Ishikawa (cell line): Measurements from ENCODE around the gene MSMP.

Experiments
- CREB1 ChIP-seq: IDR thresholded peaks from 2 replicates; pipeline ENCODE4 v1.6.1; 2012; ENCODE audit warnings: low read depth
- EP300 ChIP-seq: IDR thresholded peaks from 2 replicates; pipeline ENCODE4 v1.6.1; 2012; ENCODE audit warnings: borderline replicate concordance
- FOXM1 ChIP-seq: IDR thresholded peaks from 2 replicates; pipeline ENCODE4 v1.6.1; 2012; ENCODE audit warnings: low read depth, borderline replicate concordance
- RAD21 ChIP-seq: IDR thresholded peaks from 2 replicates; pipeline ENCODE4 v1.6.1; 2012; ENCODE audit warnings: low read depth
- TAF1 ChIP-seq: IDR thresholded peaks from 2 replicates; pipeline ENCODE4 v1.6.1; 2012; ENCODE audit warnings: low read depth, mild to moderate bottlenecking
- TCF12 ChIP-seq: IDR thresholded peaks from 2 replicates; pipeline ENCODE4 v1.6.1; 2012; ENCODE audit warnings: low read depth
- TEAD4 ChIP-seq: IDR thresholded peaks from 2 replicates; pipeline ENCODE4 v1.6.1; 2012
- YY1 ChIP-seq: IDR thresholded peaks from 2 replicates; pipeline ENCODE4 v1.6.1; 2012; ENCODE audit warnings: low read depth
- TF ChIP-seq, protein P1 (sequence below): IDR thresholded peaks from 2 replicates; pipeline ENCODE4 v1.6.1; 2012; ENCODE audit warnings: low read depth, mild to moderate bottlenecking
- TF ChIP-seq, protein P2 (sequence below): IDR thresholded peaks from 2 replicates; pipeline ENCODE4 v1.6.1; 2012
- TF ChIP-seq, protein P3 (sequence below): IDR thresholded peaks from 2 replicates; pipeline ENCODE4 v1.6.1; 2012

DNA sequence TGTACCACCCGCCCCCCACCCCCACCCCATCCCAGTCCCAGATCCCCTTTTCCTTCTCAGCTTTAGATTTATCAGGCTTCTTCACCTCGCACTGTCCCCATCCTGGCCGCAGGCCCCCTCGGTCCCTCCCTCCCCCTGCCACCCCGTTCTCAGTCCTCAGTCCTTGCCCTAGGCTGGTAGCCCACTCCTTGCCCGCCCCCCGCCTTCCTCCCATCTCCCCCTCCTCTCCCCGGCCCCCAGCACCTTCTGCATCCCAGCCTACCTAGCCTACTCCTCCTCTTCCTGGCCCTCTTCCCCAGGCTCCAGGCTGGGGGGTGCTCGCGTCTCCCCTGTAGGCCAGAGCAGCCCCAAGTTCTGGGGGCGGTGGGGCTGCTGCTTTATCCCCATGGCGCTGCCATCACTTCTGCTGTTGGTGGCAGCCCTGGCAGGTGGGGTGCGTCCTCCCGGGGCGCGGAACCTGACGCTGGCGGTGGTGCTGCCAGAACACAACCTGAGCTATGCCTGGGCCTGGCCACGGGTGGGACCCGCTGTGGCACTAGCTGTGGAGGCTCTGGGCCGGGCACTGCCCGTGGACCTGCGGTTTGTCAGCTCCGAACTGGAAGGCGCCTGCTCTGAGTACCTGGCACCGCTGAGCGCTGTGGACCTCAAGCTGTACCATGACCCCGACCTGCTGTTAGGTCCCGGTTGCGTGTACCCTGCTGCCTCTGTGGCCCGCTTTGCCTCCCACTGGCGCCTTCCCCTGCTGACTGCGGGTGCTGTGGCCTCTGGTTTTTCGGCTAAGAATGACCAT, 38.1 kb upstream of the MSMP start:
- no peak for TF ChIP-seq FOXM1
- TF ChIP-seq, protein P1, sequence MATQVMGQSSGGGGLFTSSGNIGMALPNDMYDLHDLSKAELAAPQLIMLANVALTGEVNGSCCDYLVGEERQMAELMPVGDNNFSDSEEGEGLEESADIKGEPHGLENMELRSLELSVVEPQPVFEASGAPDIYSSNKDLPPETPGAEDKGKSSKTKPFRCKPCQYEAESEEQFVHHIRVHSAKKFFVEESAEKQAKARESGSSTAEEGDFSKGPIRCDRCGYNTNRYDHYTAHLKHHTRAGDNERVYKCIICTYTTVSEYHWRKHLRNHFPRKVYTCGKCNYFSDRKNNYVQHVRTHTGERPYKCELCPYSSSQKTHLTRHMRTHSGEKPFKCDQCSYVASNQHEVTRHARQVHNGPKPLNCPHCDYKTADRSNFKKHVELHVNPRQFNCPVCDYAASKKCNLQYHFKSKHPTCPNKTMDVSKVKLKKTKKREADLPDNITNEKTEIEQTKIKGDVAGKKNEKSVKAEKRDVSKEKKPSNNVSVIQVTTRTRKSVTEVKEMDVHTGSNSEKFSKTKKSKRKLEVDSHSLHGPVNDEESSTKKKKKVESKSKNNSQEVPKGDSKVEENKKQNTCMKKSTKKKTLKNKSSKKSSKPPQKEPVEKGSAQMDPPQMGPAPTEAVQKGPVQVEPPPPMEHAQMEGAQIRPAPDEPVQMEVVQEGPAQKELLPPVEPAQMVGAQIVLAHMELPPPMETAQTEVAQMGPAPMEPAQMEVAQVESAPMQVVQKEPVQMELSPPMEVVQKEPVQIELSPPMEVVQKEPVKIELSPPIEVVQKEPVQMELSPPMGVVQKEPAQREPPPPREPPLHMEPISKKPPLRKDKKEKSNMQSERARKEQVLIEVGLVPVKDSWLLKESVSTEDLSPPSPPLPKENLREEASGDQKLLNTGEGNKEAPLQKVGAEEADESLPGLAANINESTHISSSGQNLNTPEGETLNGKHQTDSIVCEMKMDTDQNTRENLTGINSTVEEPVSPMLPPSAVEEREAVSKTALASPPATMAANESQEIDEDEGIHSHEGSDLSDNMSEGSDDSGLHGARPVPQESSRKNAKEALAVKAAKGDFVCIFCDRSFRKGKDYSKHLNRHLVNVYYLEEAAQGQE: no peak
- TF ChIP-seq, protein P2, sequence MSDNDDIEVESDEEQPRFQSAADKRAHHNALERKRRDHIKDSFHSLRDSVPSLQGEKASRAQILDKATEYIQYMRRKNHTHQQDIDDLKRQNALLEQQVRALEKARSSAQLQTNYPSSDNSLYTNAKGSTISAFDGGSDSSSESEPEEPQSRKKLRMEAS: no peak
- TF ChIP-seq EP300: no peak
- no peak for TF ChIP-seq RAD21
- TF ChIP-seq TAF1: no peak
- no peak for TF ChIP-seq TCF12
- no peak for TF ChIP-seq CREB1
- no peak for TF ChIP-seq YY1
- TF ChIP-seq, protein P3, sequence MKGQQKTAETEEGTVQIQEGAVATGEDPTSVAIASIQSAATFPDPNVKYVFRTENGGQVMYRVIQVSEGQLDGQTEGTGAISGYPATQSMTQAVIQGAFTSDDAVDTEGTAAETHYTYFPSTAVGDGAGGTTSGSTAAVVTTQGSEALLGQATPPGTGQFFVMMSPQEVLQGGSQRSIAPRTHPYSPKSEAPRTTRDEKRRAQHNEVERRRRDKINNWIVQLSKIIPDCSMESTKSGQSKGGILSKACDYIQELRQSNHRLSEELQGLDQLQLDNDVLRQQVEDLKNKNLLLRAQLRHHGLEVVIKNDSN: no peak
- TF ChIP-seq TEAD4: no peak
